Measurements from ENCODE around the gene NUP50. TPM values are rescaled to one million over a fixed set of nuclear protein-coding genes. Genes with fewer than 3 reads are reported as not detected.

The NUP50 gene
- total and polyA plus RNA-seq, 8 donors: 14.6 to 443 (median 113) TPM

- peaks cover 42 to 94% (median 80%) of the 10 kb centered on the region in 4 donors for H3K36me3 ChIP-seq
- intact Hi-C loops (cut with DNase I; ENCODE audit: low total_unique reads): no loop called here
- WGBS, 5 donors: 92 to 94% (median 93%) methylated on average over 13 of the region's 13 CpGs
These were observed 20.2 kb downstream of the NUP50 start for GRCh38 chr22:45183974-45184373.

GRCh38 chr22:45185718-45186514 is 22.2 kb downstream of the NUP50 start:
- H3K27ac ChIP-seq: no peak overlapping the region
- H3K9me3 ChIP-seq: no peaks in the 10 kb centered on the region
- no peaks in the 10 kb centered on the region for H3K27me3 ChIP-seq
- DNase-seq: no peak
- peaks cover 0 to 7% (median 2%) of the 10 kb centered on the region in 4 donors for H3K4me1 ChIP-seq
- H3K4me3 ChIP-seq: no peak overlapping the region
- H3K36me3 ChIP-seq: peaks cover 37 to 84% (median 61%) of the 10 kb centered on the region in 4 donors
- 75 to 83% (median 78%) methylated on average over 16 of the region's 16 CpGs for WGBS, 5 donors
- intact Hi-C loops (cut with DNase I; ENCODE audit: low total_unique reads): no loop called here
- TF ChIP-seq CTCF (IDR thresholded peaks at IDR 0.05) (no peak), POLR2AphosphoS5 (IDR thresholded peaks at IDR 0.05) (no peak), POLR2A (IDR thresholded peaks at IDR 0.05) (no peak), EP300 (IDR thresholded peaks at IDR 0.05) (no peak)

More at GRCh38 chr22:45183974-45184373, 20.2 kb downstream of the NUP50 start:
- no peak overlapping the region for H3K4me3 ChIP-seq
- no peak for DNase-seq
- H3K27ac ChIP-seq: no peak overlapping the region
- no peaks in the 10 kb centered on the region for H3K27me3 ChIP-seq
- peaks cover 0 to 16% (median 0%) of the 10 kb centered on the region in 4 donors for H3K4me1 ChIP-seq
- no peaks in the 10 kb centered on the region for H3K9me3 ChIP-seq
- no peak for TF ChIP-seq POLR2A (IDR thresholded peaks at IDR 0.05)
- TF ChIP-seq POLR2AphosphoS5 (IDR thresholded peaks at IDR 0.05): no peak
- TF ChIP-seq EP300 (IDR thresholded peaks at IDR 0.05): no peak
- TF ChIP-seq CTCF (IDR thresholded peaks at IDR 0.05): no peak

- intact Hi-C loops (cut with DNase I; ENCODE audit: low total_unique reads): no loop called here
- Histone ChIP-seq H3K4me3 (no peak overlapping the region), H3K4me1 (peaks cover 0 to 7% (median 2%) of the 10 kb centered on the region in 4 donors), H3K36me3 (peaks cover 30 to 68% (median 42%) of the 10 kb centered on the region in 4 donors), H3K9me3 (no peaks in the 10 kb centered on the region), H3K27ac (no peak overlapping the region), H3K27me3 (no peaks in the 10 kb centered on the region)
- DNase-seq: no peak
- no peak for TF ChIP-seq POLR2AphosphoS5 (IDR thresholded peaks at IDR 0.05)
- no peak for TF ChIP-seq POLR2A (IDR thresholded peaks at IDR 0.05)
- no peak for TF ChIP-seq CTCF (IDR thresholded peaks at IDR 0.05)
- TF ChIP-seq EP300 (IDR thresholded peaks at IDR 0.05): no peak
- 34 to 53% (median 46%) methylated on average over 4 of the region's 4 CpGs for WGBS, 5 donors
These were observed 24.2 kb downstream of the NUP50 start for GRCh38 chr22:45187891-45188290.

- no peak for DNase-seq
- Histone ChIP-seq H3K27me3 (no peaks in the 10 kb centered on the region), H3K27ac (no peak overlapping the region), H3K36me3 (peaks cover 22 to 59% (median 33%) of the 10 kb centered on the region in 4 donors), H3K4me3 (no peak overlapping the region), H3K4me1 (peaks cover 0 to 7% (median 3%) of the 10 kb centered on the region in 4 donors), H3K9me3 (no peaks in the 10 kb centered on the region)
- intact Hi-C loops (cut with DNase I; ENCODE audit: low total_unique reads): no loop called here
- 58 to 82% (median 72%) methylated on average over 14 to 16 of the region's 16 CpGs for WGBS, 5 donors
- TF ChIP-seq EP300 (IDR thresholded peaks at IDR 0.05): no peak
- TF ChIP-seq CTCF (IDR thresholded peaks at IDR 0.05): no peak
- no peak for TF ChIP-seq POLR2A (IDR thresholded peaks at IDR 0.05)
- TF ChIP-seq POLR2AphosphoS5 (IDR thresholded peaks at IDR 0.05): no peak
These were observed 25.1 kb downstream of the NUP50 start for GRCh38 chr22:45188779-45189178.
